Uterus (tissue), 2 donors: ENCODE measurements around the gene UBE2D3.

Experiments
- POLR2A ChIP-seq, 2 donors: fragments of 450-650 bp; IDR thresholded peaks; one replicate each; pipeline ENCODE4 v1.6.1; 2016; ENCODE audit warnings: antibody characterized with exemption in 2 of 2, mild to moderate bottlenecking in 1 of 2, moderate library complexity in 1 of 2
- TF ChIP-seq, protein P1 (sequence below), 4 experiments: fragments of 200-600 bp in 2 of 4; fragments of 450-650 bp in 2 of 4; sonication (generic) in 2 of 4; IDR thresholded peaks; one replicate each; pipeline ENCODE4 v1.5.1; 2016 to 2019; ENCODE audit warnings: antibody characterized with exemption in 4 of 4, mild to moderate bottlenecking in 2 of 4, moderate library complexity in 1 of 4

DNA sequence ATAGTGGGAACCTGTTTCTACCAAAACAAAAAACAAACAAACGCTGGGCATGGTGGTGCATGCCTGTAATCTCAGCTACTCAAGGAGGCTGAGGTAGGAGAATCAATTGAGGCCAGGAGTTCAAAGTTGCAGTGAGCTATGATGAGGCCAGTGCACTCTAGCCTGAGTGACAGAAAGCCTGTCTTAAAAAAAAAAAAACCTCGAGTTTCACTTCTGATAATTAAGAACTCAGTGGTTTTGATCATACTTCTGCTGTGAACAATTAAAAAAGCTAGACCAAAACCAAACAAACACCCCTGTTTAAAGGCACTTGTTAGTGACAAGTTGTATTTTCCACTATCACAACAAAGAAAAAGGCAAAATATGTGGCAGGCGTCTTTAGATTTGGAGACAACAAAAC is 15.0 kb upstream of the UBE2D3 start:
- TF ChIP-seq POLR2A (IDR thresholded peaks at IDR 0.05), result no peak
- TF ChIP-seq, protein P1, sequence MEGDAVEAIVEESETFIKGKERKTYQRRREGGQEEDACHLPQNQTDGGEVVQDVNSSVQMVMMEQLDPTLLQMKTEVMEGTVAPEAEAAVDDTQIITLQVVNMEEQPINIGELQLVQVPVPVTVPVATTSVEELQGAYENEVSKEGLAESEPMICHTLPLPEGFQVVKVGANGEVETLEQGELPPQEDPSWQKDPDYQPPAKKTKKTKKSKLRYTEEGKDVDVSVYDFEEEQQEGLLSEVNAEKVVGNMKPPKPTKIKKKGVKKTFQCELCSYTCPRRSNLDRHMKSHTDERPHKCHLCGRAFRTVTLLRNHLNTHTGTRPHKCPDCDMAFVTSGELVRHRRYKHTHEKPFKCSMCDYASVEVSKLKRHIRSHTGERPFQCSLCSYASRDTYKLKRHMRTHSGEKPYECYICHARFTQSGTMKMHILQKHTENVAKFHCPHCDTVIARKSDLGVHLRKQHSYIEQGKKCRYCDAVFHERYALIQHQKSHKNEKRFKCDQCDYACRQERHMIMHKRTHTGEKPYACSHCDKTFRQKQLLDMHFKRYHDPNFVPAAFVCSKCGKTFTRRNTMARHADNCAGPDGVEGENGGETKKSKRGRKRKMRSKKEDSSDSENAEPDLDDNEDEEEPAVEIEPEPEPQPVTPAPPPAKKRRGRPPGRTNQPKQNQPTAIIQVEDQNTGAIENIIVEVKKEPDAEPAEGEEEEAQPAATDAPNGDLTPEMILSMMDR (IDR thresholded peaks at IDR 0.05), result no peak
